22Rv1 (cell line): ENCODE measurements around the gene E2F3.

ENCODE experiments used
- CTCF ChIP-seq: fragments of 450-650 bp; IDR thresholded peaks from 2 replicates; pipeline ENCODE4 v1.5.1; 2017; ENCODE audit warnings: mild to moderate bottlenecking
- ZFX ChIP-seq: fragments of 450-650 bp; IDR thresholded peaks from 2 replicates; pipeline ENCODE4 v1.6.1; 2017; ENCODE audit warnings: antibody characterized with exemption, borderline replicate concordance

GRCh38 chr6:20440296-20440695 lies 38.6 kb downstream of the E2F3 start:
- no peak for TF ChIP-seq CTCF
- TF ChIP-seq ZFX: no peak
